Activated CD8-positive, alpha-beta memory T cell treated with anti-CD3 and anti-CD28 coated beads, Interleukin-2, amount 50 U/mL, for 48 hours (primary cell): Measurements from ENCODE around the gene GPR108.

Experiments used
- DNase-seq: peaks from one replicate; pipeline ENCODE4 v3.0.0-alpha.2; 2020

Gene GPR108

DNA sequence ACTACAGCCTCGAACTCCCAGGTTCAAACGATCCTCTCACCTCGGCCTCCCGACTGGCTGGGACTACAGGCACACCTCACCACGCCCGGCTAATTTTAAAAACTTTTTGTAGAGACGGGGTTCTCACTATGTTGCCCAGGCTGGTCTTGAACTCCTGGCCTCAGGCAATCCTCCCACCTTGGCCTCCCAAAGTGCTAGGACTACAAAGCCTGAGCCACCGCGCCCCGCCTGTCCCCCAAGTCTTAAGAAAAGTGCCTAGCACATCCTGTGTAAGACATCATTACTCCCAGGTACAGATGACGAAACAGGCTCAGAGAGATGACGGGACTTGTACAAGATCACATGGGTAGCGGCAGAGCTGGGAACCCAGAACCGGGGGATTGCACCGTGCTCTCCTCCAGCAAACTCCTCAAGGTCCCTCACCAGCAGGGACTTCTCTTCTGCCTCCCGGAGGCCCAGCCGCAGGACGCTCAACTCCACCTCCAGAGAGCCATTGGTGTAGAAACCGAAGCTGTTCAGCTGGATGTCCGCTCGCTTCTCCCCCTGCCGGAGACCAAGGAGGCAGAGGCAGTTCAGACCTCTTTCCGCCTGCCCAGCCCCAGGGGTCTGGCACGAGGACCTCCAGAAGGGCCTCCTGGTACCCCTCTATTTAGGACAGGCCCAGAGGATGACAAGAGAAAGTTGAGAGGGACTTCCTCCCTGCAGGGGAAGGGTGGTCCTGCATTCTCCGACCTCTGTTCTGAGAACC is 1.0 kb downstream of the GPR108 start:
- DNase-seq: peak; percentile 83

DNA sequence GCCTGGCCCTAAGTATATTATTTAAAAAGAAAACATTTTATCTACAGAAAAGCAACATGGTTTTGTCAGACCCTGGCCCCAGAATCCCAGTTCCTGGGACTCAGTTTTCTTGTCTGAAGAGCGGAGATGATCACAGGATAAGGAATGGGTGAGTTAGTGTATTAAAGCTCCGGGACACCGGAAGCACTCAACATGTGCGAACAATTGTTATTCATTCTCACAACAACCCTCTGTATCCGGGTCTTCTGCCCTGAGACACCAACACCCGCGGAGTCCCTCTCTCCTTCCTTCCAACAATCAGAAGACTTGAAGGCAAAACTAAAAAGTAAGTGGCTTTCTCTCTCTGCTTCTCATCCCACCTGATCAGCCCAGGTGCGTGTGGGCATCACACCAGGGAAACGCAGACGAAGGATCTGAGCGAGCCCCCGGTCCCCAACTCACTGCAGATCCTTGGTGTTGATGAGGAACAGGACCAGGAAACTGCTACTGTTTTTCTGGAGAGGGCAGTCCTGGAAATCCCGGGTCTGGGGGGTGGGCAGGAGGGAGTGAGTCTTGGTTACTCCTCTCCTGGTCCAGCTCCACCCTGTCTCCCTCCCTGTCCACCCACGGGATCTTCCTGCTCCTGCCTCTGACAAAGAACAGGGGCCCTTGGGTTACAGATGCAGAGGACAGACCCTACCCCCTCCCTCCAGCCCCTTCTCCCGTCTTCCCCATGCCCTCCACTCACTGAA is 2.0 kb downstream of the GPR108 start:
- DNase-seq: no peak

- no peak for DNase-seq
Observed at GRCh38 chr19:6734096-6734696, 3.2 kb downstream of the GPR108 start.

DNA sequence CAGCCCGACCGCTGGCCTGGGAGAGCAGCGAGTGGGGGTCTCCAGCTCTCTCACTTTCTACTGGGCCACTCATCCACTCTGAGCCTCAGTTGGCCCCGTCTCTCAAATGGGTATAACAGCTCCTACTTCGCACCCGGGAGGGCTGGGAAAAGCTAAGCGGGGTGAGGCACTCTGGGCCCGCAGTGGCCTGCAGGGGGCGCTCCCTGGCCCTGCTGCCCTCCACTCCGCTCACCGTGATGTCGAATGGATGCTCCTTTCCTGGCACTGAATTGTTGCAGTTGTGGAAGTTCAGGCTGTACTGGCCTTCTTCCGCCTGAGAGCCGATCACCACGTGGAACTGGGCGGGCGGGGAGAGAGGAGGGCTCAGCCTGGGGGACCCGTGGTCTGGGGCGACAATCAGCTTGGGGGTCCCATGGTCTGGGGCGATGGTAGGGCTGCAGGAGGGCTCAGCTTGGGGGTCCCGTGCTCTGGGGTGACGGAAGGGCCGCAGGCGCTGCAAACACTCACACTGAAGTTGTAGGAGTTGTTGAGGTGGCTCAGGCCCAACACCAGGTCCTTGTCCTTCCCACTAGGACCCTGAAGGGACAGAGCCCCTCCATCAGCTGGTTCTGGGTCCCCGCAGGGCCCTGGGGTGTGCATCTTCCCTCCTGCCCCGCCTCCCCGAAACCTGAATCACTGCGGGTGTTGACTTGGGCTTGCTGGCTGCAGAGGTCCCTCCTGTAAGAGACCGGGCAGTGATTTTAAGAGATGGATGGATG is 3.9 kb downstream of the GPR108 start:
- DNase-seq: no peak

DNA sequence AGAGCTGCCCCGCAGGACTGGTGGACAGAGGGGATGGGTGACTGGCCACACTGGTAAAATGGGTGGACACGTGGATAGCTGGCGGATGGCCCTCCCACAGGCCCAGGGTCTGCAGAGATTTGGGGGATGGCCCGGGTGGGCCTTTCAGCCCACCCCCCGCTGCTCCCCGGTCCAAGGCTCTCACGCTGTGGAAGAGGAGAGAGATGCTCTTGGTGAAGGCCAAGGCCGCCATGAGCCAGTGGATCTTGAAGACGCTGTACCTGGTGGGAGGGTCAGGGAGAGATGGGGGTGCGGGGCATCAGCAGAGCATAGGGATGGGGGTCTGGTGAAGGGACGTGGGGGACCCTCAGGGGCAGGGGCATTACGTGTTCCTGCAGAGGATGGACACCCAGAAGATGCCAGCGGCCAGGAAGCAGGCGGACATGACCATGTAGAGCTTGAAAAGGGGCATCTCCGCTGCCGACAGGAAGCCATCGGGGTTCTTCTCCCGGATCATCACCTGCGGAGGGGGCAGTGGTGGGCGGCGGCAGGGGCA is 4.5 kb downstream of the GPR108 start:
- no peak for DNase-seq

GRCh38 chr19:6731822-6732221 is 5.6 kb downstream of the GPR108 start:
- DNase-seq: no peak

GRCh38 chr19:6730941-6731670 is 6.3 kb downstream of the GPR108 start:
- no peak for DNase-seq

DNA sequence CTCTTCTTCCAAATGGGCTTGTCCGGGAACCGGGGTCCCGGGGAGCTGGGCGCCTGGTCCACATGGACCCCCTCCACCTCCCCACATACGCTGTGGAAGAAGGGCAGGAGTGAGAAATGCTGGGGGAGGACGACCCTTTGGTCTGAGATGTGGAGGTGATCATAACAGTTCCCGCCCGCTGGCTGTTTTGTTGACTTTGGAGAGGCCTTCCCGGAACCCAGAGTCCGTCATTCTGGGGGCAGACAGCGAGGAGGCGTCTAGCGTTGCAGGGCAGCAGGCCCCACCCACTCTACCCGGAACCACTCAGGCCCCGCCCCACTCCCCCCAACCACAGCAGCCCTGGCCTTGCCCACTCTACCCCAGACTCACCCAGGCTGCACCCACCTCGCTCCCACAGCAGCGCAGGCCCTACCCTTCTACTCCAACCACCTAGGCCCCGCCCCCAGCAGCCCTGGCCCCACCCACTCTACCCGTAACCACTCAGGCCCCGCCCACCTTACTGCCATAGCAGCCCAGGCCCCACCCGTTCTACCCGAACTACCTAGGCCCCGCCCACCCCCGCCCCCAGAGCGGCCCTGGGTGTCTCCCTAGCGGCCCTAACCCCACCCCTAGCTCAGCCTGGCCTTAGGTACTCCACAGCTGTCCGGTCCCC is 7.1 kb downstream of the GPR108 start:
- peak; percentile 70 for DNase-seq

DNA sequence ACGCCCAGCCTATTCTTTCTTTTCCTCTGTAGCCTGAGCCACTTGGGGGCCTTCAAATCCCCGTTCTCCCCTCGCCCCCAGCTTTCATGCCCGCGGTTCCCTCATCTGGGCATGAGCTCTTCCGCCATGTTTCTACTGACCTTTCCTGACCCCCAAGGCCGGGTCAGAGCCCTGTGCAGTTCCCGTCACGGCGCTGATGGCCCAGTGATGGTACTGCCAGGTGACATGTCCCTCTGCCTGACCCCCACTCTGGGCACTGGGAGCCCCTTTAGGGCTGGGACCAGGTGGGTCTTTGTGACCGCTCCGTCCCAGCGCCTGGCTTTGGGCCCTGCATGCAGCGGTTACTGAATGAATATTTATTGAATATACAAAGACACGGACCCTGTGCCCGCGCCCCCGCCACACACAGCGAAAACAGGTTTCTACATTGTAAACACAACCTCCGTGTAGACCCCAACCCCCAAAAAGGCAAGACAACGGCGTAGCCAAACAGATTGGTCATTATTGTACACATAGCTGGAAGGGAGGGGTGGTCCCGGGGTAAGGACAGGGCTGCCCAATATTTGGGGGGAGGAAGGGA is 7.7 kb downstream of the GPR108 start:
- no peak for DNase-seq

DNA sequence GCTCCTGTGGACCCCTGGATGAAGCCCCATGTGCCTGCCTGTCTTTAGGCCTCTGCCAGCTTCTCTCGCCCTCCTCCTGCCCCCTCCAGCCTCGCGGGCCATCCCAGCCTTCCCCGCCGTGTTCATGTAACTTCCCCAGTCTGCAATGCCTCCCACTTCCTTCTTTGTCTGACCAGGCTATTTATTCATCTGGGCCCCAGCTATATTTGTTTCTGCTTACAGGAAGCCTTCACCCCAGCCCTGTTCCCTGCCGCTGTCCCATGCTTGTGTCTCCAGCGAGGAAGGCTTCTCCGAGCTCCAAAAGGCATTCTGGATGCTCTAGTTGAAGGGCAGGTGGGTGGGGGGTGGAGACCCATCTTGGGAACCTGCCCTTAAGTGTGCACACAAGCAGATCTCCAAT is 9.0 kb downstream of the GPR108 start:
- no peak for DNase-seq

- DNase-seq: no peak
Observed at GRCh38 chr19:6725513-6726231, 11.7 kb downstream of the GPR108 start.

DNA sequence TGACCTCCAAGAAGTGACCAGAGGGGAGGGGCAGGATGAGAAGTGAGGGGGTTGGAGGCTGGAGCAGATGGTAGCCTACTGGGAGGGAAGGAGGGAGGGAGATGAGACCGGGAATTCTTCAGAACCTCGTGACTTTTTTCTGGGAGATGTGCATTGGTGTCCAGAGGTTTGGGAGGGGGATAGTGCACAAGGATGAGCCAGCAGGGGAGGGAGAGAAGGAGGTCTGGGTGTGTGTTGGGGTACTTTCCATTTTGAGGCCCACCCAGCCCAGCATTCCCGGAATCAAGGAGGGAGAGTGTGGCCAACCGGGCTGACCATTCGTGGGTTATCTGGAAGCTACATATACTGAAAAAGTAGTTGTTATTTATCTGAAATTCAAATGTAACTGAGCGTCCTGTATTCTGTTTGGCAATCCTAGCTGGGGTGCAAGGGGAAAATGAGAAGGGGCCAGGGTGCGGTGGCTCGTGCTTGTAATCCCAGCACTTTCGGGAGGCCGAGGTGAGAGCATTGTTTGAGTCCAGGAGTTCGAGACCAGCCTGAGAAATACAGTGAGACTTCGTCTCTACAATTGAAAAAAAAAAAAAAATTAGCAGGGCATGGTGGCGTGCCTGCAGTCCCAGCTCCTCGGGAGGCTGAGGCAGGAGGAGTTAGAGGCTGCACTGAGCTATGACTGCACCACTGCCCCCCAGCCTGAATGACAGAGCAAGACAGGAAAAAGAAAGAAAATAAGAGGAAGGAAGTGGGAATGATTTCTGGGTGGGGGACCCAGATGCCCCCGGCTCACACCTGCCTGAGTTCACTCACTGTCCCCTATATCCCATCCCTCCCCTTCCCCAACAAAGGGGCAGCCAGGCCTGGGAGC is 12.5 kb downstream of the GPR108 start:
- no peak for DNase-seq

- no peak for DNase-seq
Observed at GRCh38 chr19:6723738-6724137, 13.6 kb downstream of the GPR108 start.

GRCh38 chr19:6723108-6723618 is 14.2 kb downstream of the GPR108 start:
- no peak for DNase-seq

DNA sequence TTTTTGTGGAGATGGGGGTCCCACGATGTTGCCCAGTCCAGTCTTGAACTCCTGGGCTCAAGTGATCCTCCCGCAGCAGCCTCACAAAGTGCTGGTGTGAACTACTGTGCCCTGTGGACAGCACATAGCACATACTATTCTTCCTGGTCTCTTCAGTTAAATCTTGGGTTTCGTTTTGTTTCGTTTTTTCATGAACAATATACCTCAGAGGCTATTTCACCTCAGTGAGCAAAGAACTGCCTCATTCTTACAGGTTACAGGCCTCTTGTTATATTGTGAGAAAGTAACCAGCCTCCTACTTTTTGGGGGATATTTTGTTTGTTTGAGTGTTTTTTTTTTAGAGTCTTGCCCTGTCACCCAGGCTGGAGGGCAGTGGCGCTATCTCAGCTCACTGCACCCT is 15.6 kb downstream of the GPR108 start:
- no peak for DNase-seq

GRCh38 chr19:6721138-6721474 is 16.3 kb downstream of the GPR108 start:
- no peak for DNase-seq

DNA sequence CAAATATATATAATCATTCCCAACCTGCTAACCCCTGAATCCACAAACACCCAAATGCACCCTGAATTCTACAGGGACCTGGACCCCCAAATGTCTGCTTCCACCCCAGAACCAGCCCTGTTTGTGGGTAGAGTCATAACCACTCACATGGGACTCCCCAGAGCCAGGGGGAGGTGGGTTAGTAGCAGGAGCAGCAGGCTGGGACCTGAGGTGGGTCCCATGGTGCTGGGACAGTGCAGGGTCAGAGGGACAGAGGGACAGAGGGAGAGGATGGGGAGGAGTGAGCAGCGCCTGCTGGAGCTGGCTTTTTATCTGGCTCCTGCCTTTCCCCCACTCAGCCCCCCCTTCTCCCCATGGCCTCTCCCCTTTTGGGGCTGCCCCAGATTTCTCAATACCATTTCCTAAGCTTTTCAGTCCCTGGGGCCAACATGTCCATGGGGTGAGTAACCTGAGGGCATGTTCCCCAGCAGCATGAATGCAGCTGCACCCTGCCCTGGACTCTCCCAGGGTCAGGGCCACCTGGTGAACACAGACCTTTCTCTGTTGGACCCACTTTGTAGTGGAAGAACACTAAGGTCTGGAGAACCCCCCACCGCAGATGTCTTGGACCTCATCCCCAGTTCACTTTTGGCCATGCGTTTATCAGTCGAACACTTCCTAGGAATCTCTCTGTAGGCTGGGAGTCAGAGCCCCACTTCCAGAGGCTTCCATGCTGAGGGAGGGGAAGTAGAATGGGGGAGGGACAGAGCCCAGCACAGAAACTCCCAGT is 16.8 kb downstream of the GPR108 start, which contains the start of gene C3:
Gene C3 (minus strand): TSS at position 282 of the 769 bp plus-strand sequence. CDS start 61 bp downstream, at position 221.
- no peak for DNase-seq

DNA sequence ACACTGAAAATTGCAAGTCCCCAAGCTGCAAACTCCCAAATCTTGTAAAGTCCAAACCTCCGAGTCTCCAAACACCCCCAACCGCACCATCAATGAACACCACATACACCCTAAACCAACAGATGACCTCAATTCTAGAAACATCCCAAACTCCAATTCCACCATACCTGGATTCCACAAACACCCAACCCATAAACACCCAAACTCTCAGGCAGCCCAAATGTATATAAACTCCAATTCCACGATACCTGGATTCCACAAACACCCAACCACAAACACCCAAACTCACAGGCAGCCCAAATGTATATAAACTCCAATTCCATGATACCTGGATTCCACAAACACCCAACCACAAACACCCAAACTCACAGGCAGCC is 17.4 kb downstream of the GPR108 start:
- DNase-seq: no peak

- DNase-seq: no peak
Observed at GRCh38 chr19:6719540-6719861, 17.9 kb downstream of the GPR108 start.
